ENCODE results near the gene IDH3A. TPM values are rescaled to one million over a fixed set of nuclear protein-coding genes. Genes with fewer than 3 reads are reported as not detected.

The IDH3A gene
- polyA plus RNA-seq, 2 of the 4 experiments (the other 2 are of a cell fraction) = 85.6 to 149 TPM

GRCh38 chr15:78104566-78105475 lies 44.3 kb upstream of the IDH3A start:
- ChIA-PET CTCF (interaction anchor here (1.0 to 11.5 kb wide), 10 partner anchors 8 to 148 kb away, joined by 3 to 265 read pairs (median 75); partner anchors contain the start of genes SH2D7 and TBC1D2B), POLR2A (no interaction called here)
- no peak overlapping the region for H3K4me2 ChIP-seq
- no peak for ATAC-seq
- no peaks in the 10 kb centered on the region for H3K9me3 ChIP-seq
- H3K27ac ChIP-seq = no peak overlapping the region
- FAIRE-seq = no peak
- H3K4me3 ChIP-seq = no peak overlapping the region
- no peaks in the 10 kb centered on the region for H3K4me1 ChIP-seq
- 74% methylated on average over 12 of the region's 12 CpGs for WGBS (ENCODE audit: missing lambda C conversion rate)
- TF ChIP-seq RCOR1 (IDR thresholded peaks at IDR 0.05; ENCODE audit: low read depth, low read length) = no peak
- no peak for TF ChIP-seq POLR2A (IDR thresholded peaks at IDR 0.05; ENCODE audit: low read length)
- no peak for TF ChIP-seq CBX2 (IDR thresholded peaks at IDR 0.05; ENCODE audit: borderline replicate concordance, low read depth)
- TF ChIP-seq PBX3 (IDR thresholded peaks at IDR 0.05) = no peak
- no peak for TF ChIP-seq FOSB (CRISPR knock-in tag; IDR thresholded peaks at IDR 0.05)
- no peak for TF ChIP-seq MAZ (IDR thresholded peaks at IDR 0.05; ENCODE audit: borderline replicate concordance, low read depth, low read length)
- TF ChIP-seq FOSL2 (IDR thresholded peaks at IDR 0.05) = no peak
- TF ChIP-seq FOSL2 (CRISPR knock-in tag; IDR thresholded peaks at IDR 0.05) = no peak
- TF ChIP-seq MAFK (IDR thresholded peaks at IDR 0.05; ENCODE audit: partially characterized antibody) = no peak
- TF ChIP-seq HOXB5 (CRISPR knock-in tag; IDR thresholded peaks at IDR 0.05) = no peak
- TF ChIP-seq EHMT2 (IDR thresholded peaks at IDR 0.05; ENCODE audit: low read depth) = no peak
- no peak for TF ChIP-seq EP300 (IDR thresholded peaks at IDR 0.05)
- DNase-seq (ENCODE audit: low read depth in 1 of 2, low spot score in 1 of 2) = no peak

- DNase-seq (ENCODE audit: low read depth in 1 of 2, low spot score in 1 of 2) (no peak), FAIRE-seq (no peak), ATAC-seq (no peak)
- H3K4me1 ChIP-seq = no peaks in the 10 kb centered on the region
- ChIA-PET POLR2A (no interaction called here), CTCF (interaction anchor here (2.3 to 11.5 kb wide), 9 partner anchors 8 to 149 kb away, joined by 7 to 265 read pairs (median 93); partner anchors contain the start of genes SH2D7 and TBC1D2B)
- no peak overlapping the region for H3K4me2 ChIP-seq
- TF ChIP-seq TP53 (CRISPR knock-in tag; IDR thresholded peaks at IDR 0.05) (no peak), HOXB5 (CRISPR knock-in tag; IDR thresholded peaks at IDR 0.05) (no peak), ZC3H11A (IDR thresholded peaks at IDR 0.05) (no peak), TFCP2L1 (CRISPR knock-in tag; IDR thresholded peaks at IDR 0.05) (no peak), JUN (IDR thresholded peaks at IDR 0.05) (no peak), KDM1A (IDR thresholded peaks at IDR 0.05; ENCODE audit: low read depth) (no peak), RAD21 (conservative IDR thresholded peaks at IDR 0.05 in 1 of 2, IDR thresholded peaks at IDR 0.05 in 1 of 2) (no peak), POLR2AphosphoS2 (conservative IDR thresholded peaks at IDR 0.05; ENCODE audit: low read length) (no peak), PBX3 (IDR thresholded peaks at IDR 0.05) (no peak), HES2 (IDR thresholded peaks at IDR 0.05) (no peak), EP300 (IDR thresholded peaks at IDR 0.05) (no peak), MAFK (IDR thresholded peaks at IDR 0.05; ENCODE audit: partially characterized antibody) (no peak), KDM5A (IDR thresholded peaks at IDR 0.05) (no peak), FOSB (CRISPR knock-in tag; IDR thresholded peaks at IDR 0.05) (no peak), MAZ (IDR thresholded peaks at IDR 0.05; ENCODE audit: borderline replicate concordance, low read depth, low read length) (no peak), SREBF2 (IDR thresholded peaks at IDR 0.05) (no peak), REST (IDR thresholded peaks at IDR 0.05) (no peak), FOSL2 (IDR thresholded peaks at IDR 0.05) (no peak), FOSL2 (CRISPR knock-in tag; IDR thresholded peaks at IDR 0.05) (no peak), ATOH8 (CRISPR knock-in tag; IDR thresholded peaks at IDR 0.05; ENCODE audit: low read depth) (no peak)
- TF ChIP-seq, protein P1, sequence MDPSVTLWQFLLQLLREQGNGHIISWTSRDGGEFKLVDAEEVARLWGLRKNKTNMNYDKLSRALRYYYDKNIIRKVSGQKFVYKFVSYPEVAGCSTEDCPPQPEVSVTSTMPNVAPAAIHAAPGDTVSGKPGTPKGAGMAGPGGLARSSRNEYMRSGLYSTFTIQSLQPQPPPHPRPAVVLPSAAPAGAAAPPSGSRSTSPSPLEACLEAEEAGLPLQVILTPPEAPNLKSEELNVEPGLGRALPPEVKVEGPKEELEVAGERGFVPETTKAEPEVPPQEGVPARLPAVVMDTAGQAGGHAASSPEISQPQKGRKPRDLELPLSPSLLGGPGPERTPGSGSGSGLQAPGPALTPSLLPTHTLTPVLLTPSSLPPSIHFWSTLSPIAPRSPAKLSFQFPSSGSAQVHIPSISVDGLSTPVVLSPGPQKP (IDR thresholded peaks at IDR 0.05; ENCODE audit: low read depth, low read length) = no peak
- H3K9me3 ChIP-seq = no peaks in the 10 kb centered on the region
- WGBS (ENCODE audit: missing lambda C conversion rate) = 87% methylated on average over 15 of the region's 16 CpGs
- no peak overlapping the region for H3K4me3 ChIP-seq
- H3K27ac ChIP-seq = no peak overlapping the region
Observed at GRCh38 chr15:78105476-78106241, 43.5 kb upstream of the IDH3A start.
